Activated CD4-positive, alpha-beta memory T cell treated with anti-CD3 and anti-CD28 coated beads, Interleukin-2, amount 10 ng/mL, durations not matched to agents 7 days and 5 days (primary cell): Measurements from ENCODE around the gene LILRA1. TPM values are rescaled to one million over a fixed set of nuclear protein-coding genes. Genes with fewer than 3 reads are reported as not detected.
"Not testable (repeated sequence)": the region's sequence is repeated elsewhere in the genome, so short reads cannot be mapped to it uniquely, and the experiment has no call there.

Experiments
- CTCF ChIA-PET: fragments of 350-600 bp; sonication (Branson Sonifier 250); formaldehyde crosslinking; loops from one replicate; lab custom pipeline; 2021; ENCODE audit warnings: antibody characterized with exemption, inconsistent platforms; lab: Charles Lee
- POLR2A ChIA-PET: fragments of 350-600 bp; sonication (Branson Sonifier 250); formaldehyde crosslinking; loops from one replicate; lab custom pipeline; 2021; ENCODE audit warnings: antibody characterized with exemption; lab: Charles Lee
- DNase-seq: peaks from one replicate; pipeline ENCODE4 v3.0.0-alpha.2; 2020
- H3K27ac Mint-ChIP-seq: one replicate; pipeline ENCODE4 v1.8.0; 2021; ENCODE audit warnings: mild to moderate bottlenecking, mixed read lengths
- H3K27me3 Mint-ChIP-seq: one replicate; pipeline ENCODE4 v1.8.0; 2021; ENCODE audit warnings: mixed read lengths
- H3K36me3 Mint-ChIP-seq: one replicate; pipeline ENCODE4 v1.8.0; 2021; ENCODE audit warnings: low read depth, mixed read lengths
- H3K4me1 Mint-ChIP-seq: one replicate; pipeline ENCODE4 v1.8.0; 2021; ENCODE audit warnings: mixed read lengths
- H3K4me3 Mint-ChIP-seq: one replicate; pipeline ENCODE4 v1.8.0; 2021; ENCODE audit warnings: mild to moderate bottlenecking, mixed read lengths
- H3K9me3 Mint-ChIP-seq: one replicate; pipeline ENCODE4 v1.8.0; 2021; ENCODE audit warnings: mixed read lengths
- total RNA-seq, 2 experiments: library from RNA; stranded (reverse); gene quantifications; one replicate each; pipeline ENCODE4 v1.2.3, GENCODE V29; 2021

LILRA1 gene
- total RNA-seq, 2 experiments from 2014 or later, result not detected

DNA sequence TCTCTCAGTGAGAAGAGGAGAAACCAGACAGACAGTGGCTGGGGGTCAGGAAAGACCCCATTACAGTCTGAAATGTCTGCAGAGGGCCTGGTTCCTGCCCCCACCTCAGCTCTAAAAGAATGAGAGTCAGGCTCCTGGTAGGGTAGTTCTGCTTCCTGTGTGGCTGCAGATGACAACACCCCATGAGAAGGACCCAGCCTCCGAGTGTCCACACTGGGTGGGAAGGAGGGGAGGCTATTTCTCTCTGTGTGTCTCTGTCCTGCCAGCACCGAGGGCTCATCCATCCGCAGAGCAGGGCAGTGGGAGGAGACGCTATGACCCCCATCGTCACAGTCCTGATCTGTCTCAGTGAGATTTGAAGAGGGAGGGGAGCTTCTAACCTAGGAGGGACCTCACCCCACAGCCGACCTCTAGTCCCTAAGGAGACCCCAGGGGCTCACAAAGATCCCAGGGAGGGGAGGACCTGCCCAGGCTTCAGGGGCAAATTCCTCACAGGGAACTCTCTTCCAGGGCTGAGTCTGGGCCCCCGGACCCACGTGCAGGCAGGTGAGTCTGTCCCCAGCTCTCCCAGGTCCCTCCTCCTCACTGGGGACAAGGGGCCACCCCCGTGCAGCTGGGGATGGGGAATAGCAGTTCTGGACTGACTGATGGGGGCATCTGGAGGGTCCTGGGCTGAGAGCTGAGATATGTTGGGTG is 647 bp downstream of the LILRA1 start:
- DNase-seq, H3K4me3 Mint-ChIP-seq, H3K9me3 Mint-ChIP-seq, H3K27ac Mint-ChIP-seq, POLR2A ChIA-PET, H3K4me1 Mint-ChIP-seq, CTCF ChIA-PET, H3K36me3 Mint-ChIP-seq: not testable (repeated sequence)
- peaks cover 13% of the 10 kb centered on the region for H3K27me3 Mint-ChIP-seq

DNA sequence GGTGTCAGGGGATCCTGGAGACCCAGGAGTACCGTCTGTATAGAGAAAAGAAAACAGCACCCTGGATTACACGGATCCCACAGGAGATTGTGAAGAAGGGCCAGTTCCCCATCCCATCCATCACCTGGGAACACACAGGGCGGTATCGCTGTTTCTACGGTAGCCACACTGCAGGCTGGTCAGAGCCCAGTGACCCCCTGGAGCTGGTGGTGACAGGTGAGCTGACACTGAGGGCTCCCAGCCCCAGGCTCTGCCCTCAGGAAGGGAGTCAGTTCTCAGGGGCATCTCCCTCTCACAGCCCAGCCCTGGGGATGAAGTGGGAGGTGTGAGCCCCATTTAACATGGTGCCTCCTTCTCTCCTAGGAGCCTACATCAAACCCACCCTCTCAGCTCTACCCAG is 1.3 kb downstream of the LILRA1 start:
- Mint-ChIP-seq H3K27me3 (peaks cover 11% of the 10 kb centered on the region), H3K9me3 (no peaks in the 10 kb centered on the region), H3K4me1 (no peaks in the 10 kb centered on the region), H3K27ac (no peak overlapping the region), H3K4me3 (no peak overlapping the region), H3K36me3 (no peaks in the 10 kb centered on the region)
- ChIA-PET CTCF (no interaction called here), POLR2A (no interaction called here)
- no peak for DNase-seq

DNA sequence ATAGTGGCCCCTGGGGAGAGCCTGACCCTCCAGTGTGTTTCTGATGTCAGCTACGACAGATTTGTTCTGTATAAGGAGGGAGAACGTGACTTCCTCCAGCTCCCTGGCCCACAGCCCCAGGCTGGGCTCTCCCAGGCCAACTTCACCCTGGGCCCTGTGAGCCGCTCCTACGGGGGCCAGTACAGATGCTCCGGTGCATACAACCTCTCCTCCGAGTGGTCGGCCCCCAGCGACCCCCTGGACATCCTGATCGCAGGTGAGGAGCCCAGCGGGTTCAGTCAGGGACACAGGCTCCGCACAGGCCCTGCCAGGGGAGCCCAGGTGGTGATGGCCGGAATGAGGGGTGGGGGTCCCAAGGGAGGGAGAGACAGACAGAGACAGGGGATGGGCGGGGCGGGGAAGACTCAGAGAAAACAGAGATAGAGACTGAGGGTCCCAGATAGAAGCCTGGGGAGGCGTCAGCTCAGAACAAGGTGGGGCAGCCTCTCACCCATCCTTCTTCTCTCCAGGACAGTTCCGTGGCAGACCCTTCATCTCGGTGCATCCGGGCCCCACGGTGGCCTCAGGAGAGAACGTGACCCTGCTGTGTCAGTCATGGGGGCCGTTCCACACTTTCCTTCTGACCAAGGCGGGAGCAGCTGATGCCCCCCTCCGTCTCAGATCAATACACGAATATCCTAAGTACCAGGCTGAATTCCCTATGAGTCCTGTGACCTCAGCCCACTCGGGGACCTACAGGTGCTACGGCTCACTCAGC is 2.4 kb downstream of the LILRA1 start:
- H3K4me1 Mint-ChIP-seq, H3K9me3 Mint-ChIP-seq, DNase-seq, H3K36me3 Mint-ChIP-seq, H3K4me3 Mint-ChIP-seq, H3K27me3 Mint-ChIP-seq, POLR2A ChIA-PET, CTCF ChIA-PET, H3K27ac Mint-ChIP-seq: not testable (repeated sequence)

GRCh38 chr19:54600212-54600611 is 6.8 kb downstream of the LILRA1 start:
- ChIA-PET CTCF (no interaction called here), POLR2A (no interaction called here)
- Mint-ChIP-seq H3K9me3 (no peaks in the 10 kb centered on the region), H3K4me1 (no peaks in the 10 kb centered on the region), H3K36me3 (no peaks in the 10 kb centered on the region), H3K4me3 (no peak overlapping the region), H3K27ac (no peak overlapping the region), H3K27me3 (peaks cover 9% of the 10 kb centered on the region)
- no peak for DNase-seq

DNA sequence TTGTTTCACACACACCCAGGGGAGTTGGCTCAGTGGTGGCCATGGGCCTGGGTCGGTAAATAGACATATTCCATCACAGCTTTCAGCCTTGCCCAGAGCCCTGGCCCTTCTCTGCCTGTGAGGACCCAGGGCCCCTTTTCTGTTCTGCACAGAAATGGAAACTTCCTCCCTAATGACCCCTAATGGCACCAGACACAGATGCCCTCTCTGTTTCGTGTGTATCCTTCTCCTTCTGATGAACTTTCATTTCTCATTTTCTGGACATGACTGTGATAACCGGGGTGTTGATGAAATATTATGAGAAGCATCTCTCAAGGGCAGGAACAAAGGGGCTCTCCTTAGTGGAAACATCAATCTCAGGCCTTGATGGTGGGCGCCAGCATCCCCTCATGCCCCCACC is 12.8 kb downstream of the LILRA1 start:
- Mint-ChIP-seq H3K4me1 (no peaks in the 10 kb centered on the region), H3K9me3 (no peaks in the 10 kb centered on the region), H3K4me3 (no peak overlapping the region), H3K36me3 (no peaks in the 10 kb centered on the region), H3K27me3 (peaks cover 10% of the 10 kb centered on the region), H3K27ac (no peak overlapping the region)
- no peak for DNase-seq
- POLR2A ChIA-PET, result no interaction called here
- CTCF ChIA-PET, result no interaction called here

- H3K36me3 Mint-ChIP-seq, result no peaks in the 10 kb centered on the region
- DNase-seq, result no peak
- peaks cover 7% of the 10 kb centered on the region for H3K27me3 Mint-ChIP-seq
- no peak overlapping the region for H3K27ac Mint-ChIP-seq
- H3K9me3 Mint-ChIP-seq, result no peaks in the 10 kb centered on the region
- no peaks in the 10 kb centered on the region for H3K4me1 Mint-ChIP-seq
- ChIA-PET POLR2A (no interaction called here), CTCF (no interaction called here)
- H3K4me3 Mint-ChIP-seq, result no peak overlapping the region
Measured at GRCh38 chr19:54606891-54607784, 13.7 kb downstream of the LILRA1 start.

- Mint-ChIP-seq H3K4me3 (no peak overlapping the region), H3K27me3 (peaks cover 6% of the 10 kb centered on the region), H3K36me3 (no peaks in the 10 kb centered on the region), H3K27ac (no peak overlapping the region), H3K4me1 (no peaks in the 10 kb centered on the region), H3K9me3 (no peaks in the 10 kb centered on the region)
- ChIA-PET CTCF (no interaction called here), POLR2A (no interaction called here)
- no peak for DNase-seq
Measured at GRCh38 chr19:54607785-54608150, 14.3 kb downstream of the LILRA1 start.

- ChIA-PET CTCF (no interaction called here), POLR2A (no interaction called here)
- Mint-ChIP-seq H3K4me3 (no peak overlapping the region), H3K36me3 (no peaks in the 10 kb centered on the region), H3K27ac (no peak overlapping the region), H3K27me3 (peaks cover 6% of the 10 kb centered on the region), H3K9me3 (no peaks in the 10 kb centered on the region), H3K4me1 (no peaks in the 10 kb centered on the region)
- no peak for DNase-seq
Measured at GRCh38 chr19:54608205-54608604, 14.8 kb downstream of the LILRA1 start.

- Mint-ChIP-seq H3K27me3 (peaks cover 6% of the 10 kb centered on the region), H3K36me3 (no peaks in the 10 kb centered on the region), H3K4me1 (no peaks in the 10 kb centered on the region), H3K9me3 (no peaks in the 10 kb centered on the region), H3K27ac (no peak overlapping the region), H3K4me3 (no peak overlapping the region)
- ChIA-PET CTCF (no interaction called here), POLR2A (no interaction called here)
- no peak for DNase-seq
Measured at GRCh38 chr19:54608792-54609191, 15.4 kb downstream of the LILRA1 start.

DNA sequence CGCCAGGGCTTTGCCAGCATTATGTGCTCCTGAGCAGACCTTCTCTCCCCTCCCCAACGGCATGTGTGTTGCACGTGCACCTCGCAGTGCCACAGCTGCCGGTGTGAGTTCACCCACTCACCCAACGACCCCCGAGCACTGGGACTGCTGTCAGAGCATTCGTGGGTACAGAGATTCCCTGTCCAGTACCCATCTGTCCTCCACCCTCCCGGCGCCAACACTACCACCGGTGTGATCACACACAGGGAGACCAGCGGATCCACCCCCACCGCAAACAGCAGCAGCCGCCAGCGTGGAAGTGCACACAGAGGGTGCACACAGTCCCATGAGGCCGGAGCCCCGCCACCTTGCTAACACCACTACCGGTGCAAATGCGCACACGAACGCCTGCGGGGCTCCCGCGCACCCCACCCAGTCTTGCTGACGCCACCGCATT is 15.9 kb downstream of the LILRA1 start:
- no peaks in the 10 kb centered on the region for H3K4me1 Mint-ChIP-seq
- no peak overlapping the region for H3K27ac Mint-ChIP-seq
- no peak for DNase-seq
- CTCF ChIA-PET, result no interaction called here
- peaks cover 6% of the 10 kb centered on the region for H3K27me3 Mint-ChIP-seq
- H3K4me3 Mint-ChIP-seq, result no peak overlapping the region
- POLR2A ChIA-PET, result no interaction called here
- H3K9me3 Mint-ChIP-seq, result no peaks in the 10 kb centered on the region
- H3K36me3 Mint-ChIP-seq, result no peaks in the 10 kb centered on the region

DNA sequence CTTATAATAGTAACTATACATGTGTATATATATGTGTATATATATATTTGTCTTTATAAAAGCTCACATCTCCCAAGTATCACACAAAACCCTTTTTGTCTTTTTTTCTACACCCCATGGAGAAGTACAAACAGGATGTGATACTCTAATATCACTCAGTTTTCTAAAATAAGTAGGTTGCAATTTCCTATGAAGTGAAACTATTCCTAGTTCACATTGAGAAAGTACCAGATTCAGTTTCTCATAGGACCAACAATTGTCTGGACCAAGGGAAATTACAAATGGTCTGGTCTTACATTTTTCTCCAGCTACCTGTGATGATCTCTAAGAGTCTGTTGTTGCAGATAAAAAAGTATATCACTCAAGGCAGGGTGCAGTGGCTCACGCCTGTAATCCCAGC is 19.0 kb downstream of the LILRA1 start:
- DNase-seq, result no peak
- Mint-ChIP-seq H3K36me3 (no peaks in the 10 kb centered on the region), H3K27ac (no peak overlapping the region), H3K4me3 (no peak overlapping the region), H3K27me3 (peaks cover 5% of the 10 kb centered on the region), H3K9me3 (no peaks in the 10 kb centered on the region), H3K4me1 (no peaks in the 10 kb centered on the region)
- POLR2A ChIA-PET, result no interaction called here
- CTCF ChIA-PET, result no interaction called here

- ChIA-PET POLR2A (no interaction called here), CTCF (interaction anchor here (1.0 kb wide), 1 partner anchor 133 kb away, joined by 3 read pairs; no protein-coding TSS in a partner anchor)
- DNase-seq, result no peak
Measured at GRCh38 chr19:54614726-54615125, 21.3 kb downstream of the LILRA1 start.

DNA sequence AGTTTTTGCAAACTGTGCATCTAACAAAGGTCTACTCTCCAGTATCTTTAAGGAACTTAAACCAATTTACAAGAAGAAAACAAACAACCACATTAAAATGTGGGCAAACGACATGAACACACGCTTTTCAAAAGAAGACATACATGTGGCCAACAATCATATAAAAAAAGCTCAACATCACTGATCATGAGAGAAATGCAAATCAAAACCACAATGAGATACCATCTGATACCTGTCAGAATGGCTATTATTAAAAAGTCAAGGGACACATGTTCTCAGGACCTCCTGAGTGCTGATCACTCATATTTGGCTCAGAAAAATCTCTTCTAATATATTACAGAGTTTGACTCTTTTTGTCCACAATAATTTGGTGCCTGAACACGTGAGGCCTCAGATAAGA is 22.6 kb downstream of the LILRA1 start:
- H3K36me3 Mint-ChIP-seq, result no peaks in the 10 kb centered on the region
- ChIA-PET CTCF (no interaction called here), POLR2A (no interaction called here)
- H3K9me3 Mint-ChIP-seq, result no peaks in the 10 kb centered on the region
- H3K27ac Mint-ChIP-seq, result no peak overlapping the region
- no peaks in the 10 kb centered on the region for H3K4me1 Mint-ChIP-seq
- DNase-seq, result no peak
- H3K27me3 Mint-ChIP-seq, result peaks cover 9% of the 10 kb centered on the region
- H3K4me3 Mint-ChIP-seq, result no peak overlapping the region

More at GRCh38 chr19:54614726-54615125, 21.3 kb downstream of the LILRA1 start:
- H3K36me3 Mint-ChIP-seq, result no peaks in the 10 kb centered on the region
- H3K9me3 Mint-ChIP-seq, result no peaks in the 10 kb centered on the region
- H3K27me3 Mint-ChIP-seq, result peaks cover 9% of the 10 kb centered on the region
- no peaks in the 10 kb centered on the region for H3K4me1 Mint-ChIP-seq
- H3K27ac Mint-ChIP-seq, result no peak overlapping the region
- no peak overlapping the region for H3K4me3 Mint-ChIP-seq
